Activated CD8-positive, alpha-beta memory T cell treated with anti-CD3 and anti-CD28 coated beads, Interleukin-2, amount 50 U/mL, for 24 hours (primary cell): ENCODE data around the gene HSD17B12.
A peak's percentile ranks its signal among the peaks of the same experiment; 100 is the strongest.
"Not testable (repeated sequence)": the region's sequence is repeated elsewhere in the genome, so short reads cannot be mapped to it uniquely, and the experiment has no call there.

Source experiments
- DNase-seq: peaks from one replicate; pipeline ENCODE4 v3.0.0-alpha.2; 2020; ENCODE audit errors: extremely low read depth

The HSD17B12 gene

DNA sequence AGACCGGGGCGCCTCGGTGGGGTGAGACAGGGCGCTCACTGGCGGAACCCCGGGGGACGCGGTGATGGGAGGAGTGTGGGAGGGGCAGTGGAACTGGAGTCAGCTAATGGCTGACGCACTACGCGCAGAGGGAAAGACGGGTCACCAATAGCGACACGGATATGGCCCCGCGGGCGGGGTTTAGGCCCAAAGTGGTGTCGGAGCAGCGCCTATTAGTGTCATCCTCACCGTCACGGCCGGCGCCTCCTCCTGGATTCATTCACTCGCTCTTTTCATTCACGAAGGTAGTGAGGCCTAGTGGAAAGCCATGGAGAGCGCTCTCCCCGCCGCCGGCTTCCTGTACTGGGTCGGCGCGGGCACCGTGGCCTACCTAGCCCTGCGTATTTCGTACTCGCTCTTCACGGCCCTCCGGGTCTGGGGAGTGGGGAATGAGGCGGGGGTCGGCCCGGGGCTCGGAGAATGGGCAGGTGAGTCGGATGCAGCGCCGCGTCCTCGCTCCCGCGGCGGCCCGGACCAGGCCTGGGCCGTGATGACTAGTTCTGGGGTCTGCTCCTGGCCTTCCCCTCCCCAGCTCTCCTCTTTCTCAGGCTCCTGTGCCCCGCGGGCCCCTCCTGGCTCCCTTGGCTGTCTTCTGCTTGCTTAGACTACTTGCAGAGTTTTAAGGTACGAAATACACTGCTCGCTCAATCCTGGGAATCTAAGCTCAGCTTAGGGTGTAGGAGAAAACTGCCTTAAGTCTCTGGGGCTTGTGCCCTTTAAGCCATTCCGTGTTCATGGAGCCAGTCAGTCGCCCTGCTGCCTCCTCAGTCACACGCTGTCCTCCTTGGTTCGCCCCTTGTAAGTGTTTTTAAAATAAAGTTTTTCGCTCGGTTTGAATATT lies at the start of gene HSD17B12:
HSD17B12 (plus strand) TSS at position 218 of the 880 bp plus-strand sequence; CDS start at position 308, 90 bp downstream.
- DNase-seq, result peak; percentile 99

DNA sequence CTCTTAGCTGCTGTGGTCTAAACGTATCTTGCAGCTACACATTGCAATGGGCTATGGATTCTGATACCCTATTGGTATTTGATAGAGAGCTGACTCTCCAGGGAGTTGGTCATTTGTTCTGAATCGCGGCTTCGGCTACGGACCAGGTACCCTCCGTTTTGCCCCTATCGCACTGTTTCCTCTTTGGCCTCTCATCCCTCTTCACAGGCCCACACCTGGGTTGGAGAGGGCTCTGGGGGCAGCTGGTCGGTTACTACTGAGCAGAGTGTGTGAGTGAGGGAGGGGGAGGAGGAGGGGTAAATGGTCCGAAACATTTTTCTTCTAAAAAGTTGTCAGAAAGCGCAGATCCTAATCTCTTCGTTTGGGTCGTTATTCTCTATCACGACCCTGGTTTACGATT lies 48.8 kb upstream of the HSD17B12 start:
- no peak for DNase-seq

GRCh38 chr11:43632181-43632580 lies 48.4 kb upstream of the HSD17B12 start:
- DNase-seq, result no peak

GRCh38 chr11:43638717-43639116 lies 41.8 kb upstream of the HSD17B12 start:
- no peak for DNase-seq

DNA sequence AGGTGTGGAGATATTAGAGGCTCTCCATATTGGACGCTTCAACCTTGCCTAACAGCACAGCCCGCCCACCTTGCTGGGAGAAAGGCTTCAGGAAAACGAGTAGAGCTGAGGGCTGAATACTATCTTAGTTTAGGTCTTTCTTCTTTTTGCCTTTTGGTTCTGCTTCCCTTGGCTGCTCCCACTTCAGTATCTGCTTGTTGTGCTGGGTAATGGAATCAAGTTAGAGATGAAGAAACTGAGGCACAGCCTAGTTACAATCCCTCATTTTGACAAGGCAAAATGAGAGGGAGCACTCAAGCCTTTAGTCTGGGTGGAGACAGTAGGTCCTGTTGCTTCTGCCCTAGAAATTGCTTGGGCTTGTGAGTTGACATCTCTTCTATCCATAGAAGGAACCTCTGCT lies 41.3 kb upstream of the HSD17B12 start:
- no peak for DNase-seq

GRCh38 chr11:43639920-43640319 lies 40.6 kb upstream of the HSD17B12 start:
- DNase-seq, result no peak

DNA sequence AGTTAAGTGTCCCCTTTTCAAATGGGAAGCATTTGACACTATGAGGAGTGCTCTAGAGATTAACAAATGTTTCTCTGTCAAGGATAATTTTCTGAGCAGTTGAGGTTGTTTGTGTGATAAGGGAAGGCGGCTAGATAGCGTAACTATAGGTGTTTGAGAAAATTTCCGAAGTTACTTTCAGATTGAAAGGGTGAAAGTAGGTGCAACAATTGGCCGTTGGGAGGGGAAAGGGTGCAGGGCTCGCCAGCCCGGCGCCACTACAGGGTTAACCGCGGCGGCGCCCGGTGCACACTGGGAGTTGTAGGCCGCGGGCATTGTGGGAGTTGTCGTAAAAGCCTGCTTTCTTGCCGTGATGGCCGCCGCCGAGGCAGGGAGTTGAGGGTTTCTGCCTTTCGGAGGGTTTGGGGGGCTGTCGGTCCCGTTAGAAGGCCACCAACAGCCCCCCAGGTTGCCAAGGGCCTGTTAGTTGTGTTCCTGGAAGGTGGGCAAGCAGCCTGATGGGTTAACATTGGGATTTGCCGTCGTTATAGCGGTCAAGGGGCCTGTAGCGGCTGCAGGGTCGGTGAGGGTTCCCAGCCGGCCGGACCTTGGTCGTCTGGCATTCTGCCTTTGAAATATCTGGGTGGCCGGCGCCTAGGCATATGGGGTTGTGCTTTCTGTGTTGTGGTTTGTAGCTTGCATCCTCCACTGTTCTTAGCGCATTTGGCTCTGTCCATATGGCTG lies 36.5 kb upstream of the HSD17B12 start:
- peak; percentile 69 for DNase-seq

GRCh38 chr11:43644621-43645299 lies 35.8 kb upstream of the HSD17B12 start:
- no peak for DNase-seq

GRCh38 chr11:43646767-43647166 lies 33.8 kb upstream of the HSD17B12 start:
- DNase-seq, result no peak

- no peak for DNase-seq
Observed at GRCh38 chr11:43648888-43649287, 31.6 kb upstream of the HSD17B12 start.

GRCh38 chr11:43649501-43649900 lies 31.0 kb upstream of the HSD17B12 start:
- no peak for DNase-seq

- no peak for DNase-seq
Observed at GRCh38 chr11:43649921-43650320, 30.6 kb upstream of the HSD17B12 start.

DNA sequence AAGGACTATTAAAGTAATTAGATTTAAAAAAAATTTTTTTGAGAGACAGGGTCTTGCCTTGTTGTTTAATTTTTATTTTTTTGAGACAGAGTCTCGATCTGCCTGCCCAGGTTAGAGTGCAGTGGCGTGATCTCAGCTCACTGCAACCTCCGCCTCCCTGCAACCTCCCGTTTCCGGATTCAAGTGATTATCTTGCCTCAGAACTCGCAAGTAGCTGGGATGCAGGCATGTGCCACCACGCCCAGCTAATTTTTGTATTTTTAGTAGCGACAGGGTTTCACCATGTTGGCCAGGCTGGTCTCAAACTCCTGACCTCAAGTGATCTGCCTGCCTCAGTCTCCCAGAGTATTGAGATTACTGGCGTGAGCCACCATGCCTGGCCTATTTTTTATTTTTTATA lies 17.5 kb upstream of the HSD17B12 start:
- not testable (repeated sequence) for DNase-seq

- no peak for DNase-seq
Observed at GRCh38 chr11:43664295-43664694, 16.2 kb upstream of the HSD17B12 start.

GRCh38 chr11:43671284-43671683 lies 9.3 kb upstream of the HSD17B12 start:
- DNase-seq, result not testable (repeated sequence)

GRCh38 chr11:43674560-43674959 lies 6.0 kb upstream of the HSD17B12 start:
- no peak for DNase-seq

DNA sequence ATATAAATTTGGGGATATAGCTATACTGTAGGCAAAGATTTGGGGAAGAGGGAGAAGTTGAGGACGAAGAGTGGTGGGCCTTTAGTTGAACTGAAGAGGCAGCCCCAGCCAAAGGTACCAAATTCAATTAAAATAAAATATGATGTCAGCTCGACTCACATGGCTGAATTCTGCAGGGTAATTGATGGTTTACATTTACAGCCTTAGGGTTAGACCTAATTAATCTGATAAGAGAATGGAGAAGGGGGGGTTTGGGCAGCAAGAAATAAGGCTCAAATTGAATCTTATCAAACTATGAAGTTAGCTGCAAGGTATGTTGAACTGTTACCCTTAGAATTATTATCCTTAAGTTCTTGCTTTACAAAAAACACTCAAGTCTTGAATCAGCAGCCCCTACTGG lies 3.6 kb upstream of the HSD17B12 start:
- no peak for DNase-seq

GRCh38 chr11:43681401-43681942 lies 934 bp downstream of the HSD17B12 start:
- no peak for DNase-seq

DNA sequence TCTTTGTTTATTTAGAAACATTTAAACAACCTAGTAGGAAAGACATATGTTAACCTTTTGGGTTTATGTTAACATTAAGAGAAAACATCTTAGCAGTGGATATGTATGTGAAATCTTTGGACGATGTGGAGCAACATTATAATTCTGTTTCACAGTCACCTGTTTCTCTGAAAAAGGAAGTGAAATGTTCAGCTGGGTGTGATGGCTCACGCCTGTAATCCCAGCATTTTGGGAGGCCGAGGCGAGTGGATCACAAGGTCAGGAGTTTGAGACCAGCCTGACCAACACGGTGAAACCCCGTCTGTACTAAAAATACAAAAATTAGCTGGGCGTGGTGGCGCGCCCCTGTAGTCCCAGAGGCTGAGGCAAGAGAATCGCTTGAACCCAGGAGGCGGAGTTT lies 1.5 kb downstream of the HSD17B12 start:
- not testable (repeated sequence) for DNase-seq

DNA sequence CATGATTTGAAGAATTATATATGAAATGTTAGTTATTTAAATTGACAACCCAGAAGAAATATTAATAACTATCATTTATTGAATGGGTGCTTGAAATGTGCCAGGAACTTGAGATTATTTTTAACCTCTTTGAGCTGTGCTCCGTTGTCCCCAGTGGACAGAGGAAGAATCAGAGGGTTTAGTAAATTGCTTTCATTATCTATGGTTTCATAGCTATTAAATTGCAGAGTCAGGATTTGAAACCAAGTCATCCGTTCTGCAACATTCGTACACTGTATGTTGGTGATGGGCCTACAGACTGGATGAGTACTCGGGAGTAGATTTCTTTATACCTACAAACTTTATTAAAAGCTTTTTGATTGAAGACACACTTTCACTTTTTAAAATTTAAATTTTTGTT lies 4.9 kb downstream of the HSD17B12 start:
- no peak for DNase-seq

GRCh38 chr11:43686207-43686606 lies 5.7 kb downstream of the HSD17B12 start:
- no peak for DNase-seq
